SK-N-SH (cell line): Measurements from ENCODE around the gene ZNF646. TPM values are rescaled to one million over a fixed set of nuclear protein-coding genes. Genes with fewer than 3 reads are reported as not detected.

ENCODE experiments used
- CTCF ChIA-PET: fragments of 300-600, 350-600 bp; formaldehyde crosslinking; extraction: SDS; loops from one replicate; lab custom pipeline; 2021; lab: Yijun Ruan, JAX
- POLR2A ChIA-PET: fragments of 350-600 bp; sonication (Branson Sonifier 250); formaldehyde crosslinking; extraction: SDS; loops from one replicate; lab custom pipeline; 2020; ENCODE audit warnings: antibody characterized with exemption, inconsistent platforms; lab: Yijun Ruan, JAX
- DNase-seq: peaks from one replicate; pipeline ENCODE4 v3.0.0; 2012
- H2AFZ ChIP-seq: fragments of 200-600 bp; sonication (generic); 2 replicates; pipeline ENCODE4 v1.8.1; 2016; ENCODE audit warnings: antibody characterized with exemption, mild to moderate bottlenecking, low read depth
- H3F3A ChIP-seq: fragments of 200-600 bp; sonication (generic); replicated peaks from 2 replicates; pipeline ENCODE3; 2016; ENCODE audit warnings: antibody characterized with exemption, mild to moderate bottlenecking; ENCODE audit not compliant: insufficient read depth
- H3K27ac ChIP-seq, 2 experiments: fragments of 200-500 bp in 1 of 2; fragments of 200-600 bp in 1 of 2; sonication (Bioruptor generic) in 1 of 2; sonication (generic), shearing (Covaris generic) in 1 of 2; 2 replicates each; pipeline versions ENCODE4 v1.5.1 to v1.6.1; 2014 to 2016; ENCODE audit warnings: low read depth in 2 of 2, inconsistent platforms in 1 of 2, low read length in 1 of 2, mild to moderate bottlenecking in 1 of 2, mixed read lengths in 1 of 2
- H3K27me3 ChIP-seq: fragments of 200-600 bp; sonication (generic), shearing (Covaris generic); 2 replicates; pipeline ENCODE4 v1.6.1; 2016; ENCODE audit warnings: mixed run types; ENCODE audit not compliant: insufficient read depth
- H3K36me3 ChIP-seq, 2 experiments: fragments of 200-500 bp in 1 of 2; fragments of 200-600 bp in 1 of 2; sonication (Bioruptor generic) in 1 of 2; sonication (generic) in 1 of 2; replicated peaks in 1 of 2; 2 replicates each; pipeline versions ENCODE3 to v1.5.1; 2014 to 2016; ENCODE audit warnings: low read length in 1 of 2, mild to moderate bottlenecking in 1 of 2; ENCODE audit not compliant: insufficient read depth in 2 of 2, control insufficient read depth in 1 of 2
- H3K4me1 ChIP-seq, 2 experiments: fragments of 200-500 bp in 1 of 2; fragments of 200-600 bp in 1 of 2; sonication (Bioruptor generic) in 1 of 2; sonication (generic), shearing (Covaris generic) in 1 of 2; 2 replicates each; pipeline versions ENCODE4 v1.5.1 to v1.6.1; 2014 to 2016; ENCODE audit warnings: low read depth in 1 of 2, low read length in 1 of 2, mixed run types in 1 of 2; ENCODE audit not compliant: insufficient read depth in 2 of 2, control insufficient read depth in 1 of 2
- H3K4me2 ChIP-seq: fragments of 200-600 bp; sonication (generic), shearing (Covaris generic); 2 replicates; pipeline ENCODE4 v1.6.1; 2017; ENCODE audit warnings: mixed run types
- H3K4me3 ChIP-seq, 2 experiments: fragments of 200-500 bp in 1 of 2; fragments of 200-600 bp in 1 of 2; sonication (Bioruptor generic) in 1 of 2; sonication (generic), shearing (Covaris generic) in 1 of 2; 2 replicates each; pipeline versions ENCODE4 v1.5.1 to v1.8.1; 2014 to 2016; ENCODE audit warnings: low read depth in 2 of 2, inconsistent platforms in 1 of 2, low read length in 1 of 2, mild to moderate bottlenecking in 1 of 2, mixed read lengths in 1 of 2, moderate library complexity in 1 of 2
- H3K79me2 ChIP-seq: fragments of 200-600 bp; sonication (generic); 2 replicates; pipeline ENCODE4 v1.8.1; 2017; ENCODE audit warnings: mild to moderate bottlenecking; ENCODE audit not compliant: insufficient read depth
- H3K9ac ChIP-seq: fragments of 200-600 bp; sonication (generic); 2 replicates; pipeline ENCODE4 v1.6.1; 2017; ENCODE audit warnings: mixed run types
- H3K9me2 ChIP-seq: fragments of 200-600 bp; sonication (generic); 2 replicates; pipeline ENCODE4 v1.6.1; 2017; ENCODE audit warnings: mixed run types
- H3K9me3 ChIP-seq: fragments of 200-600 bp; sonication (generic); 2 replicates; pipeline ENCODE4 v1.6.1; 2017; ENCODE audit warnings: mixed run types, mild to moderate bottlenecking, moderate library complexity
- H4K20me1 ChIP-seq: fragments of 200-600 bp; sonication (generic); 2 replicates; pipeline ENCODE4 v1.6.1; 2017; ENCODE audit warnings: mild to moderate bottlenecking, mixed run types; ENCODE audit not compliant: insufficient read depth
- NRF1 ChIP-seq: IDR thresholded peaks from 2 replicates; pipeline ENCODE4 v1.6.1; 2012; ENCODE audit warnings: low read depth, mild to moderate bottlenecking, low read length
- REST ChIP-seq: IDR thresholded peaks from 2 replicates; pipeline ENCODE4 v1.6.1; 2012; ENCODE audit warnings: mild to moderate bottlenecking, low read depth, low read length, moderate library complexity
- SIN3A ChIP-seq: IDR thresholded peaks from 2 replicates; pipeline ENCODE4 v1.6.1; 2012; ENCODE audit warnings: low read depth, mild to moderate bottlenecking, low read length, moderate library complexity, borderline replicate concordance
- TCF12 ChIP-seq: IDR thresholded peaks from 2 replicates; pipeline ENCODE4 v1.4.0; 2012
- USF2 ChIP-seq: fragments of 150-350 bp; IDR thresholded peaks from 2 replicates; pipeline ENCODE4 v1.6.1; 2017; ENCODE audit warnings: antibody characterized with exemption, low read length, low read depth, borderline replicate concordance
- WGBS: methylation state at CpG from one replicate; pipeline ENCODE4 v1.1.6; 2017; ENCODE audit warnings: low lambda C conversion rate; 5-methylcytosine and 5-hydroxymethylcytosine counted together
- polyA plus RNA-seq, 3 experiments: library from polyadenylated mRNA; depleted of rRNA; stranded (reverse); fragments of >200 nt; gene quantifications; 2 replicates each; pipeline ENCODE4 v1.2.3, GENCODE V29; 2012

The ZNF646 gene
- polyA plus RNA-seq, 1 of the 3 experiments (the other 2 are of a cell fraction), result 3.4 TPM

GRCh38 chr16:31133046-31133501 lies 58.9 kb downstream of the ZNF646 start:
- no peak overlapping the region; a peak in 1 of 4 replicates for H3K27ac ChIP-seq
- no peak overlapping the region for H3K4me3 ChIP-seq
- H3K4me2 ChIP-seq, result no peak overlapping the region
- no peaks in the 10 kb centered on the region for H3K9me3 ChIP-seq
- no peaks in the 10 kb centered on the region for H3K9me2 ChIP-seq
- no peak overlapping the region for H3K9ac ChIP-seq
- DNase-seq, result no peak
- H3K36me3 ChIP-seq, result peaks cover 0 to 13% of the 10 kb centered on the region in 2 experiments
- no peaks in the 10 kb centered on the region for H3K27me3 ChIP-seq
- WGBS, result 71% methylated on average over 1 of the region's 6 CpGs
- ChIA-PET POLR2A (interaction anchor here (3.9 kb wide), 1 partner anchor 16 kb away, joined by 15 read pairs; the partner anchor contains the start of gene KAT8), CTCF (interaction anchor here (1.5 kb wide), 1 partner anchor 9 kb away, joined by 4 read pairs; no protein-coding TSS in a partner anchor)
- H4K20me1 ChIP-seq, result no peaks in the 10 kb centered on the region
- no peak overlapping the region for H2AFZ ChIP-seq
- H3K79me2 ChIP-seq, result no peaks in the 10 kb centered on the region
- H3K4me1 ChIP-seq, result peaks cover 0 to 20% of the 10 kb centered on the region in 2 experiments; a peak in 1 of 4 replicates
- no peak for TF ChIP-seq REST
- no peak for TF ChIP-seq TCF12
- no peak for TF ChIP-seq USF2
- TF ChIP-seq SIN3A, result no peak
- TF ChIP-seq NRF1, result no peak
- no peaks in the 10 kb centered on the region for H3F3A ChIP-seq

Other genes starting within 250 kb of the ZNF646 start
- gene BCL7C, start 180.3 kb upstream of the ZNF646 start, polyA plus RNA-seq (2012; rRNA removed), result 48.5 and 56.3 TPM in 2 replicates
- gene CTF1, start 177.8 kb upstream of the ZNF646 start, polyA plus RNA-seq (2012; rRNA removed), result 35.9 and 45.7 TPM in 2 replicates
- 18.3 and 20.6 TPM in 2 replicates for gene FBXL19, start 150.8 kb upstream of the ZNF646 start, polyA plus RNA-seq (2012; rRNA removed)
- gene ORAI3, start 125.4 kb upstream of the ZNF646 start, polyA plus RNA-seq (2012; rRNA removed), result 29.0 and 31.8 TPM in 2 replicates
- gene SETD1A, start 116.7 kb upstream of the ZNF646 start, polyA plus RNA-seq (2012; rRNA removed), result 2.4 and 6.8 TPM in 2 replicates
- 12.2 and 12.9 TPM in 2 replicates for gene HSD3B7, start 89.2 kb upstream of the ZNF646 start, polyA plus RNA-seq (2012; rRNA removed)
- gene STX1B, start 63.8 kb upstream of the ZNF646 start, polyA plus RNA-seq (2012; rRNA removed), result 21.2 and 23.0 TPM in 2 replicates
- 117 TPM in 2 replicates for gene STX4, start 40.9 kb upstream of the ZNF646 start, polyA plus RNA-seq (2012; rRNA removed)
- 12.4 and 13.6 TPM in 2 replicates for gene ZNF668, start 182 bp upstream of the ZNF646 start, polyA plus RNA-seq (2012; rRNA removed)
- 3.1 and 4.9 TPM in 2 replicates for gene PRSS53, start 14.5 kb downstream of the ZNF646 start, polyA plus RNA-seq (2012; rRNA removed)
- gene VKORC1, start 20.4 kb downstream of the ZNF646 start, polyA plus RNA-seq (2012; rRNA removed), result 419 and 434 TPM in 2 replicates
- 57.9 and 73.2 TPM in 2 replicates for gene BCKDK, start 34.0 kb downstream of the ZNF646 start, polyA plus RNA-seq (2012; rRNA removed)
- 51.8 and 52.0 TPM in 2 replicates for gene KAT8, start 43.2 kb downstream of the ZNF646 start, polyA plus RNA-seq (2012; rRNA removed)
- gene PRSS8, start 61.3 kb downstream of the ZNF646 start, polyA plus RNA-seq (2012; rRNA removed), result 0.05 and 0.07 TPM in 2 replicates
- 0.36 and 0.49 TPM in 2 replicates for gene PRSS36, start 75.6 kb downstream of the ZNF646 start, polyA plus RNA-seq (2012; rRNA removed)
- 298 and 429 TPM in 2 replicates for gene FUS, start 105.7 kb downstream of the ZNF646 start, polyA plus RNA-seq (2012; rRNA removed)
- 0.28 and 0.42 TPM in 2 replicates for gene PYCARD, start 128.3 kb downstream of the ZNF646 start, polyA plus RNA-seq (2012; rRNA removed)
- under 0.01 TPM in 1 of 2 replicates, not detected in the other for gene TRIM72, start 139.7 kb downstream of the ZNF646 start, polyA plus RNA-seq (2012; rRNA removed)
- gene PYDC1, start 142.7 kb downstream of the ZNF646 start, polyA plus RNA-seq (2012; rRNA removed), result not detected in 2 replicates
- under 0.01 and 0.02 TPM in 2 replicates for gene ITGAM, start 185.6 kb downstream of the ZNF646 start, polyA plus RNA-seq (2012; rRNA removed)